Heart left ventricle (tissue), 16 donors: Measurements from ENCODE around the gene EXOC4. TPM values are rescaled to one million over a fixed set of nuclear protein-coding genes. Genes with fewer than 3 reads are reported as not detected.

Experiments used
- ATAC-seq, 4 donors: fragments of 200-7000 bp; cut with Tn5 transposase; one replicate each; pipeline ENCODE4 v1.9.1; 2020 to 2022; ENCODE audit warnings: moderate library complexity in 4 of 4, mild to moderate bottlenecking in 3 of 4, moderate number of reproducible peaks in 1 of 4
- DNase-seq, 5 donors: peaks; one replicate each; pipeline ENCODE4 v3.0.0-alpha.2; 2020
- H3K27ac ChIP-seq, 12 donors: fragments of 200-600 bp; sonication (generic) in 4 of 12; one replicate each; pipeline versions ENCODE4 v1.5.0 to v1.8.0; 2016 to 2022; ENCODE audit warnings: mild to moderate bottlenecking in 2 of 12
- H3K27me3 ChIP-seq, 9 donors: fragments of 200-600 bp; sonication (generic) in 2 of 9; one replicate each; pipeline versions ENCODE4 v1.5.1 to v1.8.0; 2016 to 2022; ENCODE audit warnings: mild to moderate bottlenecking in 3 of 9
- H3K36me3 ChIP-seq, 9 donors: fragments of 200-600 bp; sonication (generic) in 2 of 9; one replicate each; pipeline versions ENCODE4 v1.5.0 to v1.8.0; 2018 to 2022; ENCODE audit warnings: mild to moderate bottlenecking in 2 of 9
- H3K4me1 ChIP-seq, 12 donors: fragments of 200-600 bp; sonication (generic) in 4 of 12; one replicate each; pipeline versions ENCODE4 v1.5.0 to v1.8.0; 2016 to 2022; ENCODE audit warnings: mild to moderate bottlenecking in 3 of 12
- H3K4me3 ChIP-seq, 12 donors: fragments of 200-600 bp; sonication (generic) in 4 of 12; one replicate each; pipeline versions ENCODE4 v1.5.0 to v1.8.0; 2017 to 2022; ENCODE audit warnings: mild to moderate bottlenecking in 9 of 12, moderate library complexity in 4 of 12
- H3K9me3 ChIP-seq, 12 donors: fragments of 200-600 bp; sonication (generic) in 4 of 12; one replicate each; pipeline versions ENCODE4 v1.5.0 to v1.8.0; 2016 to 2022; ENCODE audit warnings: mild to moderate bottlenecking in 1 of 12
- POLR2A ChIP-seq, 2 donors: fragments of 450-650 bp; IDR thresholded peaks; one replicate each; pipeline ENCODE4 v1.6.1; 2017; ENCODE audit warnings: antibody characterized with exemption in 2 of 2, mild to moderate bottlenecking in 2 of 2, moderate library complexity in 2 of 2
- WGBS, 4 donors: extraction: QIAGEN DNeasy Blood & Tissue Kit in 2 of 4; methylation state at CpG; one replicate each; pipeline versions ENCODE4 v1.1.5 to v1.1.7; 2013 to 2018; 5-methylcytosine and 5-hydroxymethylcytosine counted together
- intact Hi-C, 10 donors: fragments of 100-400 bp; cut with DNase I; formaldehyde crosslinking; loops; one replicate each; pipeline versions ENCODE4 v1.11.1 to v1.14.2; 2022
- polyA plus RNA-seq, 2 donors: library from polyadenylated mRNA; stranded (reverse); fragments of 200-250 nt; gene quantifications; one replicate each; pipeline ENCODE4 v1.2.3, GENCODE V29; 2013
- total RNA-seq, 9 donors: library from RNA; depleted of rRNA in 2 of 9; stranded (reverse); fragments of >200 nt in 2 of 9; fragmentation: NEBNext Ultra II Directional in 3 of 9; extraction: Animal tissue kit (Norgen Biotek cat#: 25700) in 3 of 9; gene quantifications; one replicate each; pipeline versions ENCODE4 v1.1.0 to v1.2.4, GENCODE V29; 2016 to 2023
- TF ChIP-seq, protein P1 (sequence below), 12 donors: fragments of 200-600 bp; sonication (generic) in 4 of 12; IDR thresholded peaks; one replicate each; pipeline versions ENCODE4 v1.5.0 to v1.8.0; 2018 to 2022; ENCODE audit warnings: antibody characterized with exemption in 12 of 12, mild to moderate bottlenecking in 5 of 12
- donor health status: ischemic (EF 13 %, LVEDD 7.1; RV severe dilation, severe dysfunction).
- donor health status: healthy with polysubstance abuse.
- donor health status: DM: no; HTN: yes; CAD: no.
- donor health status: DM: no; HTN: no; CAD: no.
- donor health status: ischemic (EF 25% LVEDD 6.9; RV normal size, moderate dysfunction).
- donor health status: ischemic (EF 25% LVEDD 5.7; RV mildly dilated, moderate dysfunction).
- donor health status: healthy.
- donor health status: DM: yes; HTN: yes; CAD: no.
- donor health status: ischemic (EF 35%, LVEDD 5.7; RV mildly dilated, moderate dysfunction).
- donor health status: nonischemic (EF 11% LVEDD 7.7; RV severe dilation, severe dysfunction).
- donor health status: DM: yes; HTN: yes; CAD: no.
- donor health status: PGD.
- donor health status: ischemic (EF 29% LVEDD 5.4; RV normal size, mild dysfunction).
- donor health status: nonischemic (EF 23%, LVEDD 6.1; RV moderate dilation, normal function).

EXOC4 gene
- total and polyA plus RNA-seq, 11 donors, result 8.8 to 61.2 (median 33.8) TPM

DNA sequence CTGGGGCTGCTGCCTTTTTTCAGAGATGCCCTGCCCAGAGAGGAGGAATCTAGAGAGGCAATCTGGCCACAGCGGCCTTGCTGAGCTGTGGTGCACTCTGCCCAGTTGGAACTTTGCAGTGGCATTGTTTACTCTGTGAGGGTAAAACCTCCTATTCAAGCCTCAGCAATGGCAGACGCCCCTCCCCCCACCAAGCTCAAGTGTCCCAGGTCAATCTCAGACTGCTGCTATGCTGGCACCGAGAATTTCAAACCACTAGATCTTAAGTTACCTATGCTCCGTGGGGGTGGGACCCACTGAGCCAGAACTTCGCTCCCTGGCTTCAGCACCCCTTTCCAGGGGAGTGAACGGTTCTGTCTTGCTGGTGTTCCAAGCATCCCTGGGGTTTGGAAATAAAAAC is 77.2 kb downstream of the EXOC4 start:
- Histone ChIP-seq H3K4me3 (no peak overlapping the region), H3K9me3 (peaks cover 0 to 15% (median 0%) of the 10 kb centered on the region in 12 donors), H3K36me3 (peaks cover 0 to 13% (median 0%) of the 10 kb centered on the region in 9 donors), H3K27me3 (no peaks in the 10 kb centered on the region), H3K4me1 (no peaks in the 10 kb centered on the region), H3K27ac (no peak overlapping the region)
- 63 to 97% (median 88%) methylated on average over 4 to 6 of the region's 6 CpGs for WGBS, 4 donors
- no peak for DNase-seq
- no peak for TF ChIP-seq POLR2A (IDR thresholded peaks at IDR 0.05)
- TF ChIP-seq, protein P1, sequence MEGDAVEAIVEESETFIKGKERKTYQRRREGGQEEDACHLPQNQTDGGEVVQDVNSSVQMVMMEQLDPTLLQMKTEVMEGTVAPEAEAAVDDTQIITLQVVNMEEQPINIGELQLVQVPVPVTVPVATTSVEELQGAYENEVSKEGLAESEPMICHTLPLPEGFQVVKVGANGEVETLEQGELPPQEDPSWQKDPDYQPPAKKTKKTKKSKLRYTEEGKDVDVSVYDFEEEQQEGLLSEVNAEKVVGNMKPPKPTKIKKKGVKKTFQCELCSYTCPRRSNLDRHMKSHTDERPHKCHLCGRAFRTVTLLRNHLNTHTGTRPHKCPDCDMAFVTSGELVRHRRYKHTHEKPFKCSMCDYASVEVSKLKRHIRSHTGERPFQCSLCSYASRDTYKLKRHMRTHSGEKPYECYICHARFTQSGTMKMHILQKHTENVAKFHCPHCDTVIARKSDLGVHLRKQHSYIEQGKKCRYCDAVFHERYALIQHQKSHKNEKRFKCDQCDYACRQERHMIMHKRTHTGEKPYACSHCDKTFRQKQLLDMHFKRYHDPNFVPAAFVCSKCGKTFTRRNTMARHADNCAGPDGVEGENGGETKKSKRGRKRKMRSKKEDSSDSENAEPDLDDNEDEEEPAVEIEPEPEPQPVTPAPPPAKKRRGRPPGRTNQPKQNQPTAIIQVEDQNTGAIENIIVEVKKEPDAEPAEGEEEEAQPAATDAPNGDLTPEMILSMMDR (IDR thresholded peaks at IDR 0.05), result no peak
- no peak for ATAC-seq
- intact Hi-C loops, result no loop called here

DNA sequence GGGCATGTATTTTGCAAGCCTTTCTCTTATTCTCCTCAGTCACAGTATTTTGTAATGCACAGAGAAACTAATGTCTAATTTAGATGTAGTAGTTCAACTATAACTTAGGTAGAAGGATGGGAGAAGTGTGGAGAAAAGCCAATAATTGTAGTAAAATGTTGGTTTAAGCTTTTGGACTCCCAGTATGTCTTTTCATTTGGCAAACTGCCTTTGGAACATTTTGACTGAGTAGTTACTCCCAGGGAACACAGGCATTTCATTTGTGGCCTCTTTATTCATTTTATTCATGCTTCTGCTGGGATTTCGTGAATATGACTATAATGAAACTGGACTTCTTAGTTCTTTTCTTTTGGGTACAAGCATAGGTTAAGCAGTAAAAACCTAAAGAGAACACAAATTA is 79.0 kb downstream of the EXOC4 start:
- no peak overlapping the region for H3K4me3 ChIP-seq
- DNase-seq, result no peak
- H3K36me3 ChIP-seq, result peaks cover 0 to 8% (median 0%) of the 10 kb centered on the region in 9 donors
- H3K4me1 ChIP-seq, result no peaks in the 10 kb centered on the region
- no peaks in the 10 kb centered on the region for H3K27me3 ChIP-seq
- TF ChIP-seq POLR2A (IDR thresholded peaks at IDR 0.05), result no peak
- TF ChIP-seq, protein P1 (IDR thresholded peaks at IDR 0.05), result no peak
- WGBS, 4 donors, result 70 to 85% (median 77%) methylated on average over 1 of the region's 1 CpG
- intact Hi-C loops, result no loop called here
- H3K27ac ChIP-seq, result no peak overlapping the region
- no peak for ATAC-seq
- H3K9me3 ChIP-seq, result peaks cover 0 to 5% (median 0%) of the 10 kb centered on the region in 12 donors

DNA sequence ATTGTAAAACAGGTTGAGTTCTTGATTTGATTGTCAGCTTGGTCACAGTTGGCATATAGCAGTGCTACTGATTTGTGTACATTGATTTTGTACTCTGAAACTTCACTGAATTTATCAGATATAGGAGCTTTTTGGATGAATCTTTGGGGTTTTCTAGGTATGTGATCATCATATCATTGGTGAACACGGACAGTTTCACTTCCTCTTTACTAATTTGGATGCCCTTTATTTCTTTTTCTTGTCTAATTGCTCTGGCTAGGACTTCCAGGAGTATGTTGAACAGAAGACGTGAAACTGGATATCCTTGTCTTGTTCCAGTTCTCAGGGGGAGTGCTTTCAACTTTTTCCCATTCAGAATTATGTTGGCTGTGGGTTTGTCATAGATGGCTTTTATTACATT is 86.9 kb downstream of the EXOC4 start:
- WGBS, 4 donors, result 94 to 96% (median 95%) methylated on average over 2 of the region's 2 CpGs
- H3K36me3 ChIP-seq, result peaks cover 0 to 12% (median 0%) of the 10 kb centered on the region in 9 donors
- no peak for TF ChIP-seq POLR2A (IDR thresholded peaks at IDR 0.05)
- H3K27ac ChIP-seq, result no peak overlapping the region
- peaks cover 0 to 51% (median 27%) of the 10 kb centered on the region in 12 donors for H3K9me3 ChIP-seq
- no peak for DNase-seq
- no peak for ATAC-seq
- no peak overlapping the region for H3K4me3 ChIP-seq
- no peaks in the 10 kb centered on the region for H3K27me3 ChIP-seq
- intact Hi-C loops, result no loop called here
- no peaks in the 10 kb centered on the region for H3K4me1 ChIP-seq

DNA sequence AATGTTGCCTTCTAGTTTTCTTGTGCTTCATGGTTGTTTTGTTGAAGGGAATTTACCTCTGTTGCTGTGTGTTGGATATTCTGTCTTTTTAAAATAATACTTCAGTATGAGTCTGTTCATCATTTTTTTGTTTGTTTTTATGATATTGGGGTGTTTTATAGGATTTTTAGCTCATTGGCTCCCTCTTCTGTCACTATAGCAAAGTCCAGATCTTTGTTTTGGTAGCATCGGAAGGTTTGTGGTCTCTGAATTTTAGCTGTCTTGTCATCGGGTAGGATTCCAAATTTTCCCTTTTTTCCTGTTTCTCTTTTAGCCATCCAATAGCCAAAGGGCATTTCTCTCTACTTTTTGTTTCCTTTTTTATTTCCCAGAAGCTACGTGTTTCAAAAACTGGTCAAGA is 91.4 kb downstream of the EXOC4 start:
- Histone ChIP-seq H3K36me3 (peaks cover 0 to 5% (median 0%) of the 10 kb centered on the region in 9 donors), H3K27me3 (no peaks in the 10 kb centered on the region), H3K4me1 (peaks cover 0 to 13% (median 6%) of the 10 kb centered on the region in 12 donors), H3K27ac (no peak overlapping the region), H3K4me3 (no peak overlapping the region), H3K9me3 (peaks cover 0 to 41% (median 23%) of the 10 kb centered on the region in 12 donors)
- DNase-seq (no peak), ATAC-seq (no peak)
- intact Hi-C loops, result no loop called here
- 66 to 87% (median 73%) methylated on average over 3 of the region's 3 CpGs for WGBS, 4 donors
- TF ChIP-seq, protein P1 (IDR thresholded peaks at IDR 0.05), result peak in 11 of 12 donors; percentile 7 to 49 (median 29)
- TF ChIP-seq POLR2A (IDR thresholded peaks at IDR 0.05), result no peak
